Mammary epithelial cell (primary cell): ENCODE data around the gene RASGRP1.

Experiments
- EZH2 ChIP-seq: IDR thresholded peaks from 2 replicates; pipeline ENCODE4 v1.6.1; 2012; ENCODE audit warnings: low read length, inconsistent platforms, borderline replicate concordance
- TF ChIP-seq, protein P1 (sequence below), 2 donors: IDR thresholded peaks in 1 of 2; conservative IDR thresholded peaks in 1 of 2; 2 replicates each; pipeline ENCODE4 v1.5.1; 2011 to 2012; ENCODE audit warnings: inconsistent platforms in 2 of 2, low read length in 2 of 2, mild to moderate bottlenecking in 2 of 2, control low read depth in 1 of 2, low read depth in 1 of 2; ENCODE audit not compliant: insufficient read depth in 1 of 2; ENCODE audit errors: extremely low read depth in 1 of 2

DNA sequence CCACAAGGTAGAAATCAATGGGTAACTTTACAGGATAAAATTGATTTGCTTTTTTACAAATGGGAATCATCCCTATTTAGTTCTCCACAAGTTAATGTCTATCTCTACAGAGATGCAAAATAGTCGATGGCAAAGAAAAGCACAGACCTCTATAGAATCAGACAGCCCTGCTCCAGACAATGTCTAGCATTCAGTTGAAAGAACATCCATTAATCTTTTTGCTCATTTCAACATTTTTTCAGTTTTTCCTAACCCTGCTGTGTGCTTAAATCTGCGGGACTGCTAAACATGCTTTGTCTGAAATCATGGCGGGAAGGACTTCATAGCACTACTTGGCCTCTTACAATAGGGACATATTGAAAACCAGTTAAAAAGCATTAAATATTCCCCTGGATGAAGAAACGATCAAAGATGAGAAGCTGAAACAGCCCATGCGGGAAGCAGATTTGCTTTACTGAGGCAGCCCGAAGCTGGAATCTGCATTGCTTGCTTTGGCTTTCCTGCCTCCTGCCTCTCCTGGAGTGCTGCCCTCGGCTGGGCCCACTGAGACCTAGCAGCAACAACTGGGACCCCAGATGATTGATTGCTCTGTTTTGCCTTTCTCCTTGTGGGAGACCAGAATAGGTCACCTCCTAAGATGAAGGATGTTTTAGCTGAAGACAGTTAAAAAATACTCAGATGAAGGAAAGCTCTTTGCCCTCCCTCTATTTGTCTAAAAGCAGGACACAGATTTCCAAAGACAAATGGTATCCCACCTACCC is 38.5 kb upstream of the RASGRP1 start:
- TF ChIP-seq, protein P1, sequence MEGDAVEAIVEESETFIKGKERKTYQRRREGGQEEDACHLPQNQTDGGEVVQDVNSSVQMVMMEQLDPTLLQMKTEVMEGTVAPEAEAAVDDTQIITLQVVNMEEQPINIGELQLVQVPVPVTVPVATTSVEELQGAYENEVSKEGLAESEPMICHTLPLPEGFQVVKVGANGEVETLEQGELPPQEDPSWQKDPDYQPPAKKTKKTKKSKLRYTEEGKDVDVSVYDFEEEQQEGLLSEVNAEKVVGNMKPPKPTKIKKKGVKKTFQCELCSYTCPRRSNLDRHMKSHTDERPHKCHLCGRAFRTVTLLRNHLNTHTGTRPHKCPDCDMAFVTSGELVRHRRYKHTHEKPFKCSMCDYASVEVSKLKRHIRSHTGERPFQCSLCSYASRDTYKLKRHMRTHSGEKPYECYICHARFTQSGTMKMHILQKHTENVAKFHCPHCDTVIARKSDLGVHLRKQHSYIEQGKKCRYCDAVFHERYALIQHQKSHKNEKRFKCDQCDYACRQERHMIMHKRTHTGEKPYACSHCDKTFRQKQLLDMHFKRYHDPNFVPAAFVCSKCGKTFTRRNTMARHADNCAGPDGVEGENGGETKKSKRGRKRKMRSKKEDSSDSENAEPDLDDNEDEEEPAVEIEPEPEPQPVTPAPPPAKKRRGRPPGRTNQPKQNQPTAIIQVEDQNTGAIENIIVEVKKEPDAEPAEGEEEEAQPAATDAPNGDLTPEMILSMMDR (conservative IDR thresholded peaks at IDR 0.05 in 1 of 2, IDR thresholded peaks at IDR 0.05 in 1 of 2; ENCODE audit: extremely low read depth in 1 of 2, insufficient read depth in 1 of 2, low read depth in 1 of 2, low read length in 2 of 2): no peak
- no peak for TF ChIP-seq EZH2
